Activated CD4-positive, alpha-beta memory T cell treated with anti-CD3 and anti-CD28 coated beads, Interleukin-2, amount 10 ng/mL, durations not matched to agents 7 days and 5 days (primary cell): ENCODE results near the gene ACTR2. TPM values are rescaled to one million over a fixed set of nuclear protein-coding genes. Genes with fewer than 3 reads are reported as not detected.

Experiments
- CTCF ChIA-PET: fragments of 350-600 bp; sonication (Branson Sonifier 250); formaldehyde crosslinking; loops from one replicate; lab custom pipeline; 2021; ENCODE audit warnings: antibody characterized with exemption, inconsistent platforms; lab: Charles Lee
- POLR2A ChIA-PET: fragments of 350-600 bp; sonication (Branson Sonifier 250); formaldehyde crosslinking; loops from one replicate; lab custom pipeline; 2021; ENCODE audit warnings: antibody characterized with exemption; lab: Charles Lee
- DNase-seq: peaks from one replicate; pipeline ENCODE4 v3.0.0-alpha.2; 2020
- H3K27ac Mint-ChIP-seq: one replicate; pipeline ENCODE4 v1.8.0; 2021; ENCODE audit warnings: mild to moderate bottlenecking, mixed read lengths
- H3K27me3 Mint-ChIP-seq: one replicate; pipeline ENCODE4 v1.8.0; 2021; ENCODE audit warnings: mixed read lengths
- H3K36me3 Mint-ChIP-seq: one replicate; pipeline ENCODE4 v1.8.0; 2021; ENCODE audit warnings: low read depth, mixed read lengths
- H3K4me1 Mint-ChIP-seq: one replicate; pipeline ENCODE4 v1.8.0; 2021; ENCODE audit warnings: mixed read lengths
- H3K4me3 Mint-ChIP-seq: one replicate; pipeline ENCODE4 v1.8.0; 2021; ENCODE audit warnings: mild to moderate bottlenecking, mixed read lengths
- H3K9me3 Mint-ChIP-seq: one replicate; pipeline ENCODE4 v1.8.0; 2021; ENCODE audit warnings: mixed read lengths
- total RNA-seq, 2 experiments: library from RNA; stranded (reverse); gene quantifications; one replicate each; pipeline ENCODE4 v1.2.3, GENCODE V29; 2021

ACTR2 gene
- total RNA-seq, 2 experiments from 2014 or later = 514 to 517 TPM

DNA sequence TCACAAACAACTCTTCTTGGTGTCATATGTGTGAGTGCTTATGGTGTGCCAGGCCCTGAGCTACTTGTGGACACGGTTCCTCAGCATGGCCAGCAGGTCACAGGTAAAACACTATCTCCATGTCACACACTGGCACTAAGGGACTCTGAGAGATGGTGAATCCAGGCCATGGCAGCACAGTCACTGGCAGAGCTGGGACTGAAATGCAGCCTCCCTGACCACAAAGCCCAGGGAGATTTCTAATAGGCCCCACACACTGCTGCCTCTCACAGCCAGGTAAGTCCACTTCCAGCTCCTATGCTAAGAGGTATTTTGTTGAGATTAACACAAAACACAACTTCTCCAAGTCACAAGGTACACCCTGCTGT lies 92.0 kb downstream of the ACTR2 start:
- Mint-ChIP-seq H3K9me3 (no peaks in the 10 kb centered on the region), H3K27me3 (no peaks in the 10 kb centered on the region), H3K4me1 (peaks cover 38% of the 10 kb centered on the region), H3K27ac (peak overlapping the region; percentile 90), H3K36me3 (peaks cover 28% of the 10 kb centered on the region), H3K4me3 (peak overlapping the region; percentile 12)
- no peak for DNase-seq
- CTCF ChIA-PET = interaction anchor here (0.7 to 1.8 kb wide), 11 partner anchors 15 to 234 kb away, joined by 3 to 8 read pairs (median 4); no protein-coding TSS in a partner anchor
- POLR2A ChIA-PET = interaction anchor here (0.7 to 2.9 kb wide), 13 partner anchors 15 to 117 kb away, joined by 3 to 39 read pairs (median 6); partner anchors contain the start of genes ACTR2 and SPRED2

DNA sequence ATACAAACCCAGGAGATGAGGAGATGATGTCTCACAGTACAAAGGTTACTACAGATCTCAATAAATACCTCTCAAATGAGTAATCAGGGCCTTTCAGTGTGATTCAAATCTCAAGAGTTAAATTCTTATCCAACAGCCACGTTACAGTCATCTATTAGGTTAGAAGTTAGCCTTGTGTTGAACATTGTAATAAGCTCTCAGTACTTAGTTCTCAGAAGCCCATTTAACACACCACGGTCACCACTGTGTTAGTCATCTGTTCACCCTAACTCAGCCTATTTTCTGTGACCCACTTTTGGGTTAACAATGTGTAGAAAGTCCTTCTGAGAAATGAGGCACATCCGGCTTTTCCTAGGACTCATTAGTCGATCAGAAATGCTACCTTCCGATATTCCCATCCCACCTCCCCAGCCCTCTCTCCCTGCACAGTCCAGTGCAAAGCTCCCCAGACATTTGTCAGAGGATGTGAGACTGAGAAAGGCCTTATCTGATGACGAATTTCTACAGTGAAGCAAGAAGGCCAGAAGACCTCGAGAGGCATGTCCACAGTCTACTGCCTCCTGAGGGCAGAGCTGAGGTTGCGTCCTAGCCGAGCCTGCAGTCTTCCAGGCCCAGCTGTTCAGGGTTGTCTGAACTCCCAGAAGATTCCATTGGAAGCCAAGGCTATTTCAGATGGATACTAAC lies 92.6 kb downstream of the ACTR2 start:
- H3K27me3 Mint-ChIP-seq = no peaks in the 10 kb centered on the region
- POLR2A ChIA-PET = interaction anchor here (0.7 to 2.9 kb wide), 11 partner anchors 20 to 116 kb away, joined by 3 to 39 read pairs (median 6); partner anchors contain the start of genes ACTR2 and SPRED2
- H3K4me3 Mint-ChIP-seq = peak overlapping the region; percentile 48
- CTCF ChIA-PET = interaction anchor here (0.7 to 1.8 kb wide), 15 partner anchors 13 to 234 kb away, joined by 3 to 8 read pairs (median 4); no protein-coding TSS in a partner anchor
- H3K4me1 Mint-ChIP-seq = peaks cover 38% of the 10 kb centered on the region
- peak overlapping the region; percentile 90 for H3K27ac Mint-ChIP-seq
- peaks cover 26% of the 10 kb centered on the region for H3K36me3 Mint-ChIP-seq
- peak; percentile 43 for DNase-seq
- no peaks in the 10 kb centered on the region for H3K9me3 Mint-ChIP-seq

Other genes starting within 250 kb of the ACTR2 start
- gene SLC1A4, start 238.4 kb upstream of the ACTR2 start, total RNA-seq = 10 to 100 TPM; 75.1 to 79.7 TPM
- 10 to 100 TPM; 12.8 to 13.3 TPM for gene CEP68, start 171.4 kb upstream of the ACTR2 start, total RNA-seq
- 10 to 100 TPM; 74.0 to 74.9 TPM for gene RAB1A, start 97.7 kb upstream of the ACTR2 start, total RNA-seq
- gene SPRED2, start 204.8 kb downstream of the ACTR2 start, total RNA-seq = 10 to 100 TPM; 12.2 to 12.6 TPM